GM18502 (cell line): Measurements from ENCODE around the gene CDH22.

ENCODE experiments used
- ATAC-seq: cut with Tn5 transposase; IDR thresholded peaks from one replicate; pipeline ENCODE4 v1.9.1; 2021; ENCODE audit warnings: mild to moderate bottlenecking; ENCODE audit not compliant: unreplicated experiment, poor library complexity

The CDH22 gene

DNA sequence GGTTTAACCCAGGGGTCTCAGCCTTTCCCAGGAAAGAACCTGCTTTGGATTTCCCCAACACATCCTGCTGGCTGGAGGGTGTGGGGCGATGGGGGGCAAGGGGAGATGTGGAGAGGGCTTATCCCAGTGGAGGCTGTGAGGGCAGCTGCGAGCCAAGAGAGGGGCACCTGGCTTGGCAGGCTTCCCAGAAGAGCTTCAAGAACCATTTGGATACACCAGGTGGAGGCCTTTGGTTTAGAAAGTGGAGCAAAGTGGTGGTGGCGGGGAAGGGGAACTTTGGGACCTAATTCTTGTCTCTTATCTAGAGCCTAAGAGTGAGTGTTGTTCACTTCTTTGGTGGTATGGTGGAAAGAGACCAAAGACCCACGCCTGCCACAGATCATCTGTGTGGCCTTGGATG lies 177.8 kb downstream of the CDH22 start:
- ATAC-seq = no peak

DNA sequence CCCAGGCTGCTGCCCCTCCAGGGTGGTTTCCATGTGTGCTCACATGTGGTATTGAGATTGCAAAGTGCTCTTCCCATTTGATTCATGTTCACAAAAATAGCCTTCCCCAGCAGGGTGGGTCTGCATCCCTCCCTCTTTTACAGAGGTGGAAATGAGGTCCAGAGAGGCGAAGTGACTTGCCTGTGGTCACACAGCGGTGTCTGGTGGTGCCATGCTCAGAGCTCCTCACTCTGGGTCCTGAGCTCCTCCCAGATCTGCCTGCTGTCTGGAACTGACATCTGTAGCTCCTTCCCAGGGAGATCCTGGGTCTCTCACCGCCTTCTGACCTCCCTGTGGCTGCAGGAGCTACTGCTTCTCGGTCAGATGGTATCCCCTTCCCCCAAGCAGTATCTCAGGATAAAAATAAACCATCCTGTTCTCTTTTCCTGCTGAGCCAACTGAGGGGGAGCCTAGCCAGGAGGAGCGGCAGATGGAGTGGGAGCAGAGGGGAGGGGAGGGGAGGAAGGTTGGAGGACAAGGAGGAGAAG lies 178.3 kb downstream of the CDH22 start:
- ATAC-seq = no peak

DNA sequence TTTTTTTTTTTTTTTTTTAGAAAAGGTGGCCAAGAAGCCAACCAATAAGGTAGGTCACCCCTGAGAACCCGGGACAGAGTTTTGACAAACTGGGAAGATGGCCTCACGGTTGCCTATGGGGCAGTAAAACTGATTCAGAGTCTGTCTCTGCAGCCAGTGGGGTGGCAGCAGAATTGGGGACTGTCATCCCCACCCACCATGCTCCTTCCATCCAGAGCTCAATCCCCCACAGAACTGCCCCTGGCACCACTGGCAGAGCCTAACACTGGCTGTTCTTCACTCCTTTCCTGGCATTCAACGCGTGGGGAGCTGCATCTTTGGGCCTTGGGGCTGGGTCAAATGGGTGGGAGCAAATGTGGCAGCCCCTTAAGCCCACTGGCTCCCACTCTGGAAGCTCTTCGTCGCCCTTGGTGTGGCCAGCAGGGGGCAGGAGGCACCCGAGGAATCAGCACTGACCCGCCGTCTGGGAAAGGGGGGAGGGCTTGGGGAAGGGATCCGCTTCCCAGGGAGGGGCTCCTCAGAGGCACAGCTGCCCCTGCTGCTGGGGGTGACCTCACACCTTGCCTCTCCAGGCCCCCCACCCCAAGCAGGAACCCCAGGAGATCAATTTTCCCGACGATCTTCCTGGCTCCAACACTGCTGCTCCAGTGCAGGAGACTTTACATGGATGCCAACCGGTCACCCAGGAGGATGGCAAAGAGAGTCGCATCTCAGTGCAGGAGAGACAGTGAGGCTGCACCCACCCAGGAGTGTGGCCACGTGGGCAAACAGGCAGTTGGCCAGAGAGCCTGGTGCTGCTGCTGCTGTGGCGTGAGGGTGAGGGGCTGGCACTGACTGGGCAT lies 179.8 kb downstream of the CDH22 start:
- no peak for ATAC-seq

GRCh38 chr20:46127396-46128010 lies 180.8 kb downstream of the CDH22 start:
- no peak for ATAC-seq

DNA sequence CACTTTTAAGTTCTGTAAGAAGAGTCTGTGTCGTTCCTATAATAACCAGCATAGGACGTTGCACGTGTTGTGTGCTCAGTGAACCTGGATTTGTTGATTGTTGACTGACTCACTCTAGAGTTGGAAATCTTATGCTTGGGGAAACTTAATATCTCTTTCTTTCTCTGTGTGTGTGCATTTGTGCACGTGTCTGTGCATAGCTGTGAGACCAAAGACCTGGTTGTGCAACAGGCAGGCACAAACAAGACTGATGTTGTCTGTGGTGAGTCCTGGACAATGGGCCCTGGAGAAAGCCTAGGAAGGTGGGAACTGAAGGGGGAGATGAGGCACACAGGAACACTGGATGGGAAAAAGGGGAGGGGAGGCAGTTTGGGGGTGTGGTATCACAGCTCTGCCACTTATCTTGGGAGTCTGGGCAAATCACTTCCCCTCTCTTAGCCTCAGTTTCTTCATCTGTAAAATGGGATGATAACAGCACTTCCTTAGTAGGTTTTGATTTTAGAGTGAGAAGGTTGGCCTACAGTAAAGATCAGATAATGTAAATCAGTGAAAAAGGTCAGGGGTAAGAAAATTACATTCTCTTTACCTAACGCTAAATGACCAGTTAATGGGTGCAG lies 181.8 kb downstream of the CDH22 start:
- no peak for ATAC-seq
